Hepatocyte (in vitro differentiated cells): ENCODE results near the gene SNRNP27.

Experiments
- CTCF ChIP-seq: fragments of 200-600 bp; sonication (generic); IDR thresholded peaks from 2 replicates; pipeline ENCODE4 v1.5.1; 2016; ENCODE audit warnings: antibody characterized with exemption, mild to moderate bottlenecking; ENCODE audit not compliant: poor library complexity
- EZH2 ChIP-seq: fragments of 200-600 bp; sonication (generic); IDR thresholded peaks from 2 replicates; pipeline ENCODE4 v1.6.1; 2016; ENCODE audit warnings: antibody characterized with exemption, mild to moderate bottlenecking, borderline replicate concordance
- EZH2phosphoT487 ChIP-seq: fragments of 200-600 bp; sonication (generic); IDR thresholded peaks from one replicate; pipeline ENCODE4 v1.6.1; 2018; ENCODE audit warnings: antibody characterized with exemption, mild to moderate bottlenecking, low read depth, moderate library complexity; ENCODE audit not compliant: unreplicated experiment, severe bottlenecking

- no peak for TF ChIP-seq CTCF
- no peak for TF ChIP-seq EZH2
- TF ChIP-seq EZH2phosphoT487, result no peak
These were observed 2.9 kb upstream of the SNRNP27 start for GRCh38 chr2:69890881-69891280.
